ENCODE results near the gene CCS.
"Not testable (repeated sequence)": the region's sequence is repeated elsewhere in the genome, so short reads cannot be mapped to it uniquely, and the experiment has no call there.

The CCS gene

GRCh38 chr11:66593650-66594049 is 665 bp downstream of the CCS start:
- no peak for TF ChIP-seq CTCF (IDR thresholded peaks at IDR 0.05; ENCODE audit: control insufficient read depth, extremely low read depth, insufficient read depth)
- H3K4me3 ChIP-seq (ENCODE audit: low read depth, low read length): peak overlapping the region; percentile 94
- no peak for DNase-seq (ENCODE audit: low read depth)

- no peak for DNase-seq (ENCODE audit: low read depth)
These were observed 2.4 kb downstream of the CCS start for GRCh38 chr11:66595245-66595904.

GRCh38 chr11:66598993-66599392 is 6.0 kb downstream of the CCS start:
- DNase-seq (ENCODE audit: low read depth): no peak
- no peak overlapping the region for H3K4me3 ChIP-seq (ENCODE audit: low read depth, low read length)
- TF ChIP-seq CTCF (IDR thresholded peaks at IDR 0.05; ENCODE audit: control insufficient read depth, extremely low read depth, insufficient read depth): no peak

More at GRCh38 chr11:66595245-66595904, 2.4 kb downstream of the CCS start:
- no peak overlapping the region for H3K4me3 ChIP-seq (ENCODE audit: low read depth, low read length)
- TF ChIP-seq CTCF (IDR thresholded peaks at IDR 0.05; ENCODE audit: control insufficient read depth, extremely low read depth, insufficient read depth): no peak

- H3K4me3 ChIP-seq (ENCODE audit: low read depth, low read length): no peak overlapping the region
- TF ChIP-seq CTCF (IDR thresholded peaks at IDR 0.05; ENCODE audit: control insufficient read depth, extremely low read depth, insufficient read depth): no peak
- DNase-seq (ENCODE audit: low read depth): no peak
These were observed 7.2 kb downstream of the CCS start for GRCh38 chr11:66600219-66600618.

- H3K4me3 ChIP-seq (ENCODE audit: low read depth, low read length): no peak overlapping the region
- no peak for TF ChIP-seq CTCF (IDR thresholded peaks at IDR 0.05; ENCODE audit: control insufficient read depth, extremely low read depth, insufficient read depth)
- no peak for DNase-seq (ENCODE audit: low read depth)
These were observed 7.7 kb downstream of the CCS start for GRCh38 chr11:66600631-66601233.

GRCh38 chr11:66603072-66603471 is 10.1 kb downstream of the CCS start:
- TF ChIP-seq CTCF (IDR thresholded peaks at IDR 0.05; ENCODE audit: control insufficient read depth, extremely low read depth, insufficient read depth): no peak
- H3K4me3 ChIP-seq (ENCODE audit: low read depth, low read length): no peak overlapping the region
- no peak for DNase-seq (ENCODE audit: low read depth)

- TF ChIP-seq CTCF (IDR thresholded peaks at IDR 0.05; ENCODE audit: control insufficient read depth, extremely low read depth, insufficient read depth): no peak
- no peak for DNase-seq (ENCODE audit: low read depth)
These were observed 11.2 kb downstream of the CCS start for GRCh38 chr11:66604155-66604554.

GRCh38 chr11:66606608-66607007 is 13.6 kb downstream of the CCS start:
- DNase-seq (ENCODE audit: low read depth); H3K4me3 ChIP-seq (ENCODE audit: low read depth, low read length): not testable (repeated sequence)

More at GRCh38 chr11:66604155-66604554, 11.2 kb downstream of the CCS start:
- no peak overlapping the region for H3K4me3 ChIP-seq (ENCODE audit: low read depth, low read length)
